ENCODE measurements around the gene SRSF12.
A peak's percentile ranks its signal among the peaks of the same experiment; 100 is the strongest.
"Not testable (repeated sequence)": the region's sequence is repeated elsewhere in the genome, so short reads cannot be mapped to it uniquely, and the experiment has no call there.

SRSF12 gene

GRCh38 chr6:89071036-89071435 lies 46.8 kb downstream of the SRSF12 start:
- no peak for DNase-seq (ENCODE audit: low read depth, low spot score)

DNA sequence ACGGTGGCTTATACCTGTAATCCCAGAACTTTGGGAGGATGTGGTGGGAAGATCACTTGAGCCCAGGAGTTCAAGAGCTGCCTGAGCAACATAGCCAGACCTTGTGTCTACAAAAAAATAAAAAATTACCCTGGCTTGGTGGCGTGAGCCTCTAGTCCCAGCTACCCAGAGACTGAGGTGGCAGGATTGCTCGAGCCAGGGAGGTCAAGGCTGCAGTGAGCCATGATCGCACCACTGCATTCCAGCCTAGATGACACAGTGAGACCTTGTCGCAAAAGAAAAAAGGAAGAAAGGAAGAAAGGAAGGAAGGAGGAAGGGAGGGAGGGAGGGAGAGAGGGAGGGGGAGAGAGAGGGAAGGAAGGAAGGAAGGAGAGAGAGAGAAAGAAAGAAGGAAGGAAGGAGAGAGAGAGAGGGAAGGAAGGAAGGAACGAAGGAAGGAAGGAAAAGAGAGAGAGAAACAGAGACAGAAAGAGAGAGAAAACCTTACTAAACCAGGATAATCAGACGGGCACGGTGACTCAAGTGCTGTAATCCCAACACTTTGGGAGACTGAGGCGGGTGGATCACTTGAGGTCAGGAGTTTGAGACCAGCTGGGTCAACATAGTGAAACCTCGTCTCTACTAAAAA lies 48.2 kb downstream of the SRSF12 start:
- no peak for DNase-seq (ENCODE audit: low read depth, low spot score)

- DNase-seq (ENCODE audit: low read depth, low spot score), result no peak
Measured at GRCh38 chr6:89068695-89069094, 49.2 kb downstream of the SRSF12 start.

DNA sequence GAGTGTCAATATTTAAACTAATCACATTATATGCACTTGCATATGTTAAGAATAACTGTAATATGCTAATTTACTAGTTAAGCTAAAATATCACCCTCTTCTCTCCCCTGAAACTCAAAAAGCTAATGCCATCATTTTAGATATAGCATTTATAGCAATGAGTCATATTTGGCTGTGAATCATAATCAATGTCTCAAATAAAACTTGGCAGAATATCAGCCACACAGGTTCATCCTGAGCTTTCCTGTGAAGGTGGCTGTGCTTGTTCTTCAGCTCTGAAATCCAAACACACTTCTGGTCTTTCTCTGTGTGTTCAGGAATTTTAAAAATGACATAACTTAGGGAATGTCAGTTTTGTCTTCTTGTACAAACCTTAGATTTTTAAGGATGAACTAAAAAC lies 50.1 kb downstream of the SRSF12 start:
- no peak for DNase-seq (ENCODE audit: low read depth, low spot score)

GRCh38 chr6:89066940-89067646 lies 50.8 kb downstream of the SRSF12 start:
- no peak for DNase-seq (ENCODE audit: low read depth, low spot score)

DNA sequence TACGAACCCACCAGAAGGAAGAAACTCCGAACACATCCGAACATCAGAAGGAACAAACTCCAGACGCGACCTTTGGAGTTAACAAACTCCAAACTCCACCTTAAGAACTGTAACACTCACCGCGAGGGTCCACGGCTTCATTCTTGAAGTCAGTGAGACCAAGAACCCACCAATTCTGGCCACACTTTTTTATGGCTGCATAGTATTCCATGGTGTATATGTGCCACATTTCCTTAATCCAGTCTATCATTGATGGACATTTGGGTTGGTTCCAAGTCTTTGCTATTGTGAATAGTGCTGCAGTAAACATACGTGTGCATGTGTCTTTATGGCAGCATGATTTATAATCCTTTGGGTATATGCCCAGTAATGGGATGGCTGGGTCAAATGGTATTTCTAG lies 51.8 kb downstream of the SRSF12 start:
- not testable (repeated sequence) for DNase-seq (ENCODE audit: low read depth, low spot score)

DNA sequence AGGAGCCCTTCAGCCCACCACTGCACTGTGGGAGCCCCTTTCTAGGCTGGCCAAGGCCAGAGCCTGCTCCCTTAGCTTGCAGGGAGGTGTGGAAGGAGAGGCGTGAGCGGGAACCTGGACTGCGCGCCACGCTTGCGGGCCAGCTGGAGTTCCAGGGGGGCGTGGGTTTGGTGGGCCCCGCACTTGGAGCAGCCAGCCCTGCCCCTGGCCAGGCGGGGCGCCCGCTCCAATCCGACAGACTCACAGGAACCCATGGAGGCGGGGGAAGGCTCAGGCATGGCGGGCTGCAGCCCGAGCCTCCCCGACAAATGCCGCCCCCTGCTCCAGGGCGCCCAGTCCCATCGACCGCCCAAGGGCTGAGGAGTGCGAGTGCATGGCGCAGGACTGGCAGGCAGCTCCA lies 52.9 kb downstream of the SRSF12 start:
- not testable (repeated sequence) for DNase-seq (ENCODE audit: low read depth, low spot score)

DNA sequence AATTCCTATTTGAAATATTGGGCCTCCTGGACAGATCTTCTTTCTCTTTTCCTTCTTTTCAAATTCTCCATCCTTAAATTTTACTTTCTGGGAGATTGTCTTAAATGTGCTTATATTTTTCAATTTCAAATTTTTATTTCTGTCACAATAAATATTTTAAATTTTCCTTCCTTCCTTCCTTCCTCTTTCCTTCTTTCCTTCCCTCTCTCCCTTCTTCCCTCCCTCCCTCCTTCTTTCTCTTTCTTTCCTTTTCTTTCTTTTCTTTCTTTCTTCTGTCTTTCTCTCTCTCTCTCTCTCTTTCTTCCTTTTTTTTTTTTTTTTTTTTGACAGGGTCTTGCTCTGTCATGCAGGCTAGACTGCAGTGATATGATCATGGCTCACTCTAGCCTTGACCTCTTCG lies 54.0 kb downstream of the SRSF12 start:
- no peak for DNase-seq (ENCODE audit: low read depth, low spot score)

DNA sequence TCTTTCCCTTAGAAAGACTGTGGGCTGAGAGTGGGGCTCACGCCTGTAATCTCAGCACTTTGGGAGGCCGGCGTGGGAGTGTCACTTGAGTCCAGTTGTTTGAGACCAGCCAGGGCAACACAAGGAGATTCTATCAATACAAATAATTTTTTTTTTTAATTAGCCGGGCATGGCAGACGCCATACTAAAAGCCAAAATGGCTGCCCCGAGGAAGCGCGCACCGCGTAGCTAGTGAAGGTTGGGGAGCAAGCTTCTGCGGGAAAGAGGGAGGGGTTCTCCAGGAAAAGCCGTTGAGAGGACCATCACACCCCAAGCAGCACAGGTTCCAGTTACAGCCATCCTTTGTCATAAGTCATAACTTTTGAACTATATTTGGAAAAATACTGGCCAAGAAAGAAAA lies 58.6 kb downstream of the SRSF12 start:
- DNase-seq (ENCODE audit: low read depth, low spot score), result no peak

GRCh38 chr6:89058627-89059026 lies 59.2 kb downstream of the SRSF12 start:
- DNase-seq (ENCODE audit: low read depth, low spot score), result no peak

GRCh38 chr6:89057759-89058158 lies 60.1 kb downstream of the SRSF12 start:
- no peak for DNase-seq (ENCODE audit: low read depth, low spot score)

GRCh38 chr6:89054208-89054607 lies 63.7 kb downstream of the SRSF12 start:
- no peak for DNase-seq (ENCODE audit: low read depth, low spot score)

DNA sequence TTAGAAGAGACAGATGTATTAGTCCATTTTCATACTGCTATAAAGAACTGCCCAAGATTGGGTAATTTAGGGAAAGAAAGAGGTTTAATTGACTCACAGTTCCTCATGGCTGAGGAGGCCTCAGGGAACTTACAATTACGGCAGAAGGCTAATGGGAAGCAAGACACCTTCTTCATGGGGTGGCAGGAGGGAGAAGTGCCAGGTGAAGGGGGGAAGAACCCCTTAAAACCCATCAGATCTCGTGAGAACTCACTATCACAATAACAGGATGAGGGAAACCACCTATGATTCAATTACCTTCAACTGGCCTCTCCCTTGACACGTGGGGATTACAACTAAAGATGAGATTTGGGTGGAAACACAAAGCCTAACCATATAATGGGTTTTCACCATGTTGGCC lies 66.2 kb downstream of the SRSF12 start:
- no peak for DNase-seq (ENCODE audit: low read depth, low spot score)

GRCh38 chr6:89050697-89051096 lies 67.2 kb downstream of the SRSF12 start:
- no peak for DNase-seq (ENCODE audit: low read depth, low spot score)

GRCh38 chr6:89050155-89050554 lies 67.7 kb downstream of the SRSF12 start:
- no peak for DNase-seq (ENCODE audit: low read depth, low spot score)

DNA sequence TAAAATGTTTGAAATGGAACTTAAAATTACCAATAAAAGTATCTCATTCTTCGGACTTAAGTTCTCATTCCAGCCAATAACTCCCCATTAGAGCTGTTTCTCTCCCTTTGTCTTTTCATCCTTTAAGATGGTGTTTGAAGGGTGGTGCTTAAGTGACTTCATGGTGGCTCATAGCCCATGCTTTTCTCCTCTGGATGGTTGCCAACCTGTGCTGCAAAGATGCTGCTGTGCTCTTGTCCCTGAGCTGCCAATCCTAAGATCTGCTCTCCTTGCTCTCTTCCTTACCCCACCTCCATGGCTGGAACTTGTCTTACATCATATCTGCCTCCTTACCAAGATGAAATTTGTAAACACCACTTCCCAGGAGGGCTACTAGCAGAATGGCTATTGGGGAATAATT lies 68.9 kb downstream of the SRSF12 start:
- no peak for DNase-seq (ENCODE audit: low read depth, low spot score)

DNA sequence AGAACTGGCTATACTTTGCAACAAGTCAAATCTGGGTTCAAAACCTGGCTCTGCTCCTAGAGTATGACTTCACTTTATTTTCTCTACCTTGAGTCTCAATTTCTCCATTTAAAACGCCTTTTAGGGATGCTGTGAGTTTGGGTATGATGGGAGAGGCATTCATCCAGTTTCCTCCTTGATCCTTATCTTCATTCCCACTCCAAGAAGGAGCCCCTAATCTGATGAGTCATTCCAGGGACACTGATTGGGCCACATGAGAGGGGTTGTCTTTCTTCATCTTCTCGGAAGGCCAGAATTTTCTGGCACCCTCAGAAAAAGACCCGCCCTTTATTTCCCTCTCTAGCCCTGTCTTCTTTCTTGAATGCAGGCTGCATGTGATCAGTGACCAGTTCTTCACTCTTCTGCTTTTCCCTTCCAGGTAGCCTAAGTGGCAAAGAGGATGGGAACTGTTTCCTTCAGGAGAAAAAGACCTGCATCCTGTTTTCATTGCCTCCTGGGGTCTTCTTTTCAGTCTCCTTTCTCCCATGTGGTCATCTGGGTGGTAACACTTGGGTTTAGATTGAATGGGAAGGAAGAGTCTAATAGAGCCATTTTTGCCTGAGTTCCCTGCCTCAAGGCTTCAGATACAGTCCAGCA lies 69.5 kb downstream of the SRSF12 start:
- peak; percentile 45 for DNase-seq (ENCODE audit: low read depth, low spot score)

- no peak for DNase-seq (ENCODE audit: low read depth, low spot score)
Measured at GRCh38 chr6:89047473-89047872, 70.4 kb downstream of the SRSF12 start.

All from iPS DF 19.7 (cell line).